ENCODE data around the gene FOXC2. TPM values are rescaled to one million over a fixed set of nuclear protein-coding genes. Genes with fewer than 3 reads are reported as not detected.
A peak's percentile ranks its signal among the peaks of the same experiment; 100 is the strongest.

The FOXC2 gene
- total and polyA plus RNA-seq, 7 donors: under 0.01 to 0.81 (median 0.39) TPM; not detected in 1

- intact Hi-C loops (cut with DNase I): loop anchor here (2.0 kb wide), 1 partner anchor 714 kb away; no protein-coding TSS in a partner anchor
- H3K4me3 ChIP-seq: no peak overlapping the region
These were observed 1.4 kb upstream of the FOXC2 start for GRCh38 chr16:86565181-86565631.

GRCh38 chr16:86565644-86566511, 751 bp upstream of the FOXC2 start:
- no peak for DNase-seq
- Histone ChIP-seq H3K27me3 (peaks cover 45 to 97% (median 75%) of the 10 kb centered on the region in 3 donors), H3K4me3 (no peak overlapping the region), H3K9me3 (no peaks in the 10 kb centered on the region), H3K27ac (no peak overlapping the region), H3K36me3 (no peaks in the 10 kb centered on the region), H3K4me1 (peaks cover 0 to 23% (median 19%) of the 10 kb centered on the region in 4 donors)
- TF ChIP-seq EP300 (IDR thresholded peaks at IDR 0.05): no peak
- no peak for TF ChIP-seq POLR2A (IDR thresholded peaks at IDR 0.05)
- no peak for TF ChIP-seq POLR2AphosphoS5 (IDR thresholded peaks at IDR 0.05)
- TF ChIP-seq CTCF (IDR thresholded peaks at IDR 0.05): no peak
- intact Hi-C loops (cut with DNase I): loop anchor here (2.0 kb wide), 1 partner anchor 713 kb away; no protein-coding TSS in a partner anchor
- WGBS, 2 donors: 8 to 13% methylated on average over 53 of the region's 53 CpGs

More at GRCh38 chr16:86565181-86565631, 1.4 kb upstream of the FOXC2 start:
- Histone ChIP-seq H3K4me1 (peaks cover 0 to 23% (median 19%) of the 10 kb centered on the region in 4 donors), H3K27me3 (peaks cover 45 to 97% (median 69%) of the 10 kb centered on the region in 3 donors), H3K36me3 (no peaks in the 10 kb centered on the region), H3K9me3 (no peaks in the 10 kb centered on the region), H3K27ac (no peak overlapping the region)
- 30 to 35% methylated on average over 16 of the region's 16 CpGs for WGBS, 2 donors
- no peak for TF ChIP-seq POLR2A (IDR thresholded peaks at IDR 0.05)
- no peak for TF ChIP-seq EP300 (IDR thresholded peaks at IDR 0.05)
- no peak for TF ChIP-seq POLR2AphosphoS5 (IDR thresholded peaks at IDR 0.05)
- TF ChIP-seq CTCF (IDR thresholded peaks at IDR 0.05): no peak
- no peak for DNase-seq

- no peak for DNase-seq
- no peaks in the 10 kb centered on the region for H3K36me3 ChIP-seq
- 3 to 5% methylated on average over 88 of the region's 88 CpGs for WGBS, 2 donors
- peaks cover 0 to 23% (median 19%) of the 10 kb centered on the region in 4 donors for H3K4me1 ChIP-seq
- H3K4me3 ChIP-seq: peak overlapping the region in 3 of 4 donors; percentile 18 to 34 (median 26)
- H3K27me3 ChIP-seq: peaks cover 51 to 98% (median 82%) of the 10 kb centered on the region in 3 donors
- H3K27ac ChIP-seq: peak overlapping the region in 3 of 4 donors; percentile 14 to 60 (median 45)
- no peak for TF ChIP-seq POLR2A (IDR thresholded peaks at IDR 0.05)
- no peak for TF ChIP-seq CTCF (IDR thresholded peaks at IDR 0.05)
- TF ChIP-seq EP300 (IDR thresholded peaks at IDR 0.05): no peak
- TF ChIP-seq POLR2AphosphoS5 (IDR thresholded peaks at IDR 0.05): no peak
- intact Hi-C loops (cut with DNase I): no loop called here
- H3K9me3 ChIP-seq: no peaks in the 10 kb centered on the region
These were observed 504 bp downstream of the FOXC2 start for GRCh38 chr16:86566966-86567700.

DNA sequence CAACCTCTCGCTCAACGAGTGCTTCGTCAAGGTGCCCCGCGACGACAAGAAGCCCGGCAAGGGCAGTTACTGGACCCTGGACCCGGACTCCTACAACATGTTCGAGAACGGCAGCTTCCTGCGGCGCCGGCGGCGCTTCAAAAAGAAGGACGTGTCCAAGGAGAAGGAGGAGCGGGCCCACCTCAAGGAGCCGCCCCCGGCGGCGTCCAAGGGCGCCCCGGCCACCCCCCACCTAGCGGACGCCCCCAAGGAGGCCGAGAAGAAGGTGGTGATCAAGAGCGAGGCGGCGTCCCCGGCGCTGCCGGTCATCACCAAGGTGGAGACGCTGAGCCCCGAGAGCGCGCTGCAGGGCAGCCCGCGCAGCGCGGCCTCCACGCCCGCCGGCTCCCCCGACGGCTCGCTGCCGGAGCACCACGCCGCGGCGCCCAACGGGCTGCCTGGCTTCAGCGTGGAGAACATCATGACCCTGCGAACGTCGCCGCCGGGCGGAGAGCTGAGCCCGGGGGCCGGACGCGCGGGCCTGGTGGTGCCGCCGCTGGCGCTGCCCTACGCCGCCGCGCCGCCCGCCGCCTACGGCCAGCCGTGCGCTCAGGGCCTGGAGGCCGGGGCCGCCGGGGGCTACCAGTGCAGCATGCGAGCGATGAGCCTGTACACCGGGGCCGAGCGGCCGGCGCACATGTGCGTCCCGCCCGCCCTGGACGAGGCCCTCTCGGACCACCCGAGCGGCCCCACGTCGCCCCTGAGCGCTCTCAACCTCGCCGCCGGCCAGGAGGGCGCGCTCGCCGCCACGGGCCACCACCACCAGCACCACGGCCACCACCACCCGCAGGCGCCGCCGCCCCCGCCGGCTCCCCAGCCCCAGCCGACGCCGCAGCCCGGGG, 1.3 kb downstream of the FOXC2 start:
- peak overlapping the region in 3 of 4 donors; percentile 18 to 34 (median 26) for H3K4me3 ChIP-seq
- peaks cover 55 to 99% (median 90%) of the 10 kb centered on the region in 3 donors for H3K27me3 ChIP-seq
- no peak for DNase-seq
- no peak for TF ChIP-seq POLR2A (IDR thresholded peaks at IDR 0.05)
- no peak for TF ChIP-seq CTCF (IDR thresholded peaks at IDR 0.05)
- TF ChIP-seq POLR2AphosphoS5 (IDR thresholded peaks at IDR 0.05): no peak
- TF ChIP-seq EP300 (IDR thresholded peaks at IDR 0.05): no peak
- H3K27ac ChIP-seq: peak overlapping the region in 3 of 4 donors; percentile 14 to 60 (median 45)
- 4 to 7% methylated on average over 116 of the region's 116 CpGs for WGBS, 2 donors
- no peaks in the 10 kb centered on the region for H3K36me3 ChIP-seq
- intact Hi-C loops (cut with DNase I): no loop called here
- H3K9me3 ChIP-seq: no peaks in the 10 kb centered on the region
- H3K4me1 ChIP-seq: peaks cover 0 to 23% (median 19%) of the 10 kb centered on the region in 4 donors

Measured in sigmoid colon (tissue), 7 donors.